DMS79 (cell line): ENCODE results near the gene MCFD2.
"Not testable (repeated sequence)": the region's sequence is repeated elsewhere in the genome, so short reads cannot be mapped to it uniquely, and the experiment has no call there.

ENCODE experiments used
- DNase-seq: peaks from one replicate; lab custom pipeline; 2025; lab: John Stamatoyannopoulos, UW

The MCFD2 gene

DNA sequence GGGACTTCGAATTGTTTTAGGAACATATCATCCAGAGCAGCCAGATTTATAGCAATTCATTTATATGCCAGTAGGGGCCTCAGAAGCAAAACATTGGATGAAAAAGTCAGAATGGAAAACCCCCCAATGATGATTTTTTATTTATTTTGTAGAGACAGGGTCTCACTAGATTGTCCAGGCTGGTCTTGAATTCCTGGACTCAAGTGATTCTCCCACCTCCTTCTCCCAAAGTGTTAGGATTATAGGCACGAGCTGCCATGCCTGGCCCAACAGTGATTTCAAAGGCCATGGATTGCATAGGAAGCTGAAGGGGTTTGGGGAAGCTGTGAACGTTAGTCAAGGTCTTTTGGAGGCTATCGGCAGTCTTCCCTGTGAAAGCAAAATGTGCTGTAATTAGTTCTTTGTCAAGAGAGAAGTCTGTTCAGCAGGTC, 21.9 kb upstream of the MCFD2 start:
- DNase-seq = no peak

DNA sequence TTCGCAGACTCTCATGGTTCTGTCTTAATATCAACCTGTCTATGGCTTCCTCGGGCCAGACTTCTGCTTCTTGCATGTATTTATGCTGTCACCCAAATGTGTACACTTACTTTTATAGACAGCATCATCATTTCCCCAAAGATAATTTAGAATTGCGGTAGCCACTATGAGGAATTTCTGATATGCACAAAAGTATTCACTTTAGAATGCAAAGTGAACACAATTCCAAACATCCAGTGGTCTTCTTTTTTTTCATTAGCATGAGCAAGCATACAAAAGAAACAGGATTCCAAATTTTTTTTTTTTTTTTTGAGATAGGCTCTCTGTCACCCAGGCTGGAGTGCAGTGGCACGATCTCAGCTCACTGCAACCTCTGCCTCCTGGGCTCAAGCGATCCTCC, 21.0 kb upstream of the MCFD2 start:
- DNase-seq = no peak

DNA sequence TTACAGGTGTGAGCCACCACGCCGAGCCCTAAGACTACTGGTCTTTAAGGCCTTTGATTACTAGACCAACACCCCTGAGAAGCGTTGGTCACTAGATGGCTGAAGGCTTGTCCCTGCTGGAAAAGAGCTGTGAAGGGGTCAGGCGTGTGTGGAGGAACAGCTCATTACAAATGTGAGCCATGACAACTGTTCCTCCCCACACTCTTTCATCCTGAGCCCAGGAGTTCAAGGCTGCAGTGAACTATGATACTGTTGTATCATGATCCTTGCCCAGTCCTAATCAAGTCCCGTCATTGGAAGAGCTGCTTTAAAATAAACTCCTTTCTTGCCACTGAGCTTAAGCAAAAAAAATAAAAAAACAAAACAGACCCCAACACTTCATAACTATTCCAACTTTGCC, 19.5 kb upstream of the MCFD2 start:
- DNase-seq = no peak

GRCh38 chr2:46929612-46930011, 14.0 kb upstream of the MCFD2 start:
- DNase-seq = no peak

DNA sequence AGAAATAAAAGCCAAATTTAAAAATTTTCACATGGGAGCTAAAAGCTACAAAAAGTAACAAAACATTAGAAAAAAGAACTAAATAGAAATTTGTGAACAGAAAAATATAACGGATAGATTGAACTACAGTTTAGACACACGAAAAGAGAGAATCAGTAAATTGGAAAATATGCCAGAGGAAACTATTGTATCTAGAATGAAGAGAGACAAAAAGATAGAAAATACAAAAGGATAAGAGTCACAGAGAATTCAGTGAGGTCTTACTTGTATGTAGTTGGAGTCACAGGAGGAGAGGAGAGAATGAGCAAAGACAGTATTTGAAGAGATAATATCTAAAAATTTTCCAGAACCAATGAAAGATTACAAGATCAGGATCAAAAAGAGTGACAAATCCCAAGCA, 11.3 kb upstream of the MCFD2 start:
- no peak for DNase-seq

- DNase-seq = no peak
Measured at GRCh38 chr2:46925474-46926351, 10.1 kb upstream of the MCFD2 start.

DNA sequence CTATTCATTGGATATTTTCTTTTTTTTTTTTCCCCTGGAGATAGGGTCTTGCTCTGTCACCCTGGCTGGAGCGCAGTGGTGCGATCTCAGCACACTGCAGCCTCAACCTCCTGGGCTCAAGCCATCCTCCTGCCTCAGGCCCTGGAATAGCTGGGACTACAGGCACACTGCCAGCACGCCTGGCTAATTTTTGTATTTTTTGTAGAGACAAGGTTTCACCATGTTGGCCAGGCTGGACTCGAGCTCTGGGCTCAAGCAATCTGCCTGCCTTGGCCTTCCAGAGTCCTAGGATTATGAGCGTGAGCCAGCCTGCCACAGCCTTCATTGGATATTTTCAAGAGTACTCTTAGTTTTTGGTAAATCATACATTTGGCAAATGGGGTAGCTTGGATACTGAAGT, 9.0 kb upstream of the MCFD2 start:
- no peak for DNase-seq

DNA sequence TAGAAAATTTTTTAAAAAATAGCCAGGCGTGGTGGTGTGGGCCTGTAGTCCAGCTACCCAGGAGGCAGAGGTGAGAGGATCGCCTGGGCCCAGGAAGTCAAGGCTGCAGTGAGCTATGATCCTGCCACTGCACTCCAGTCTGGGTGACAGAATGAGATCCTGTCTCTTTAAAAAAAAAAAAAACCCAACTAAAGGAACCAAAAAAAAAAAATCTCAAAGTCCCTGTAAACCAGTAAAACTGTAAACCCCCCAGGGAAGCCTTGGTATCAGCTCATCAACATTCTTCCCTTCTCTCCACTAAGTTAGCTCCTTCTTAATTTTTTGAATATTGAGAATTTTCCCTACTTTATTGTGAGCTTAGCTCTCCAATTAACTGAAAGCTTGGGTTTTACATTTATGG, 8.4 kb upstream of the MCFD2 start:
- no peak for DNase-seq

DNA sequence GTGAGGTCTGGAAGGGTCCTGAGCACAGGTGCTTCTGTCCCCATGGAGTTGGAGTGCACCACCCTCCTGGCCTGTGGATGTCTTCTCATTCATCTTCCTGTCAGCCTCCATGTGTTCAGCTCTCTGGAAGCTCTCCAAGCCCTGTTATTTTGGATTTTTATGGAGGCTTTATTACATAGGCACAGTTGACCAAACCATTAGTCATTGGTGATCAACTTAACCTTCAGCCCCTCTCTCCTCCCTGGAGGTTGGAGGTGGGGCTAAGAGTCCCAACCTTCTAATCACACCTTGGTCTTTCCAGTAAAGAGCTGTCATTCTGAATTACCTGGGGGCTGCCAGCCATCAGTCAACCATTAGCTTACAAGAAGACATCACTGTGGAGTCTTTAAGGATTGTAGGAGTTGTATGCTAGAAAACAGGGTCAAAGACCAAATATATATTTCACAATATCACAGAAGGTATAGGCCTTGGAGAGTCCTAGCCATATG, 7.5 kb upstream of the MCFD2 start:
- no peak for DNase-seq

GRCh38 chr2:46922606-46923005, 7.0 kb upstream of the MCFD2 start:
- DNase-seq = no peak

- no peak for DNase-seq
Measured at GRCh38 chr2:46921676-46922448, 6.3 kb upstream of the MCFD2 start.

- no peak for DNase-seq
Measured at GRCh38 chr2:46917628-46918027, 2.0 kb upstream of the MCFD2 start.

DNA sequence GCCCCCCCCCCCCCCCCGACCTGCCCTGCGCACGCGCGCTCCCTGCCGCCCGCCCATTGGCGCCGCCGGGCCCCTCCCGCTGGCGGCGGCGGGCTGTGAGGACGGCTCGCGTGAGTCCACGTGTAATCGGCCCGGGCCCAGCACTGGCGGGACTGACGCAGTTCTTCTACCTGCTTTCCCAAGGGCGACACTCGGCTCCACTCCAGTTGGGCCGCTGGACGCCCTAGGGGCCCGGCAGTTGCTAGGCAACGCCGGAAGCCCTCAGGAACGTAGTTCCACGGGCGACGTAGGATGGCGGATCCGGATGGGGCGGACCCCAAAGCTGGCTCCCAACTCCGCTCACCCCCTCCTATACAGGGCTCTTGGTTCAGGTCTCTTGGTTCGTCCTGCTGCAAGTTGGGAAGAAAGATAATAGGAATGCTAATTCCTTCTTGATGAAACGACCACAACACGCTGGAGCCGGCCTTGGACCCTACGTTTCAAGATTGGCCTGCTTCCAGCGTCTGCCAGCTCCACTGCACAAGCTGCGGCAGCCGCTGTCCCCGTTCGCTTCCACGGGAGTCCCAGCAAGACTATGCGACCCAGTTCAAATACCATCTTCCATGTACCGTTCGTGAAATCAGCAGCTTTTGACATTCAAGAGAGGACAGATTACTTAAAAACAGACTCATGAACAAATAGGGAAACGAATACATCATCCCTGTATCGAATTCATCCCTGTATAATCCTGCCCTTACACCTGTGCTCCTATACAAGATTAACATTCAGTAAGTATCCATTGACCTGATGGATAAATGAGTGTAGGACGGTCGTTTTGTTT, 415 bp upstream of the MCFD2 start:
- peak; percentile 93 for DNase-seq

- DNase-seq = no peak
Measured at GRCh38 chr2:46914578-46915230, 902 bp downstream of the MCFD2 start.

DNA sequence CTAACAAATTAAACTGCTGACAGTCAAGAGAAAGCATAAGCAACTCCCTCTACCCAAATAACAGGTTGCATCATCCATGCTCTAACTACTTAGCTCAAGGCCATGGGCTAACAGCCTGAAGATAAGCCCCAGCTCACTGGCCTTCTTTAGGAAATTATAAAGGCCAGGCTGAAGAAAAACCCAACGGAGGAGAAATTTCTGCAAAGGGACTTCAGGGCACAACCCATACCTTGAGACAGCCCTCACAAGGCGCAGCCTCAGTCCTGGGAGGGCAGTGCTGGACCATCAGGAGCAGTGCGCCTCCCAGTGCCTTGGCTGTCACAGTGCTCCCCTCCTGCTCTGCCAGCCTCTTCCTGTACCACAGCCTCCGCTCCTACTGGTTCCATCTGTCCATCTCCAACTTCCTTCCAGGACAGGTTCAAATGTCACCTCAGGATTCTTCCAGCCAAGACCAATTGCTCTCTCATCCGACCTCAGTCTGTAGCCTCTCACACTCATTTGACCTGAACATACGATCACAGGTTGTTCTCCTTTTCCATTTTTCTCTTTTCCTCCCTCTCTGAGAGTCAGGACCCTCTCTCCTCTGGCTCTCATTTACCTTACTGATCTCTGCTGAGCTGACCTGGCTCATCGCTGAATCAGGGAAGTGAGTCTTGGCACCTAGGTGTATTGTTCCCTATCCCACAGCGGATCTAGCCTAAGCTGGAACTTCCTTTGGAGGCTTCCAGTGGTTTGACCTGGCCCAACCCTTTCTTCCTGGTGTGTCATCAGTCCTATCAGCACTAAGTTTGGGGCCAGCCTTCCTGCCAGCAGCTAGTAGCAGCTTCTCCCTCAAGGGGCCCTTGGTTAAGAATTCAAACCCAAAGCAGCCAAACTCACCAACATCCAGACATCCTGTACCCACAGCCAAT, 1.9 kb downstream of the MCFD2 start:
- no peak for DNase-seq

- DNase-seq = no peak
Measured at GRCh38 chr2:46909771-46910419, 5.7 kb downstream of the MCFD2 start.

- no peak for DNase-seq
Measured at GRCh38 chr2:46909150-46909549, 6.5 kb downstream of the MCFD2 start.

DNA sequence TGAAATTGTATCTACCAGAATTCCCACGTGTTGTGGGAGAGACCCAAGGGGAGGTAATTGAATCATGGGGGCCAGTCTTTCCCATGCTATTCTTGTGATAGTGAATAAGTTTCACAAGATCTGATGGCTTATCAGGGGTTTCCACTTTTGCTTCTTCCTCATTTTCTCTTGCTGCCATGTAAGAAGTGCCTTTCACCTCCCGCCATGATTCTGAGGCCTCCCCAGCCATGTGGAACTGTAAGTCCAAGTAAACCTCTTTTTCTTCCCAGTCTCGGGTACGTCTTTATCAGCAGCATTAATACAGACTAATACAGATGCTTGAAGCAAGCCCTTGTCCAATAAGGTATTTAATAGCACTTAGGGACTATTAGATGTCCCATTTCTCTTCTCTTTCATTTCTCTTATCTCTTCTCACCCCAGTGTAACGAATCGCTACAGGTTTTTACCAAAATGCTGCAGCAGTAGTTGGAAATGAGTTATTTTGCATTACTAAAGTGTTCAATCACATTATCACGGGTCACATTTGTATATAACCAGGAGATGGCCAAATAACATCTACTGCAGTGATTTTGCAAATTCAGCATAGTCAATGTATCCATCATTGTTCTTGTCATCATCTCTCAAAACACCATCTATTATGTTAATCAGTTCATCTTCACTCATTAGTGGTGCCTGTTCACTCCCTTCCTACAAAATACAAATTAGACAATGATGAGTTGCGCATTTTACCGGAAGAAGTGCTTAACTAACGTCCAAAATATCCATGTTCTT, 10.5 kb downstream of the MCFD2 start:
- not testable (repeated sequence) for DNase-seq

- not testable (repeated sequence) for DNase-seq
Measured at GRCh38 chr2:46902980-46903379, 12.6 kb downstream of the MCFD2 start.
